ENCODE results near the gene ATP13A3.

ATP13A3 gene

GRCh38 chr3:194384156-194384555 is 102.6 kb downstream of the ATP13A3 start:
- H3K4me1 ChIP-seq (ENCODE audit: control extremely low read depth in 1 of 4, control insufficient read depth in 4 of 4, insufficient read depth in 4 of 4, low read length in 3 of 4): no peaks in the 10 kb centered on the region
- H3K4me3 ChIP-seq (ENCODE audit: control insufficient read depth in 1 of 7, extremely low read depth in 1 of 7, insufficient read depth in 4 of 7, low read depth in 2 of 7, low read length in 6 of 7): no peak overlapping the region
- 79% methylated on average over 6 of the region's 6 CpGs for WGBS (ENCODE audit: insufficient coverage)
- H3K9me3 ChIP-seq (ENCODE audit: control extremely low read depth in 1 of 5, control insufficient read depth in 4 of 5, insufficient read depth in 2 of 5, low read depth in 1 of 5, low read length in 4 of 5): no peaks in the 10 kb centered on the region
- H3K36me3 ChIP-seq (ENCODE audit: control insufficient read depth in 4 of 4, insufficient read depth in 4 of 4, low read length in 3 of 4): no peaks in the 10 kb centered on the region
- no peak for DNase-seq
- CTCF ChIA-PET: no interaction called here
- no peak overlapping the region for H3K27ac ChIP-seq (ENCODE audit: insufficient read depth in 1 of 2, low read depth in 1 of 2, low read length in 2 of 2, poor library complexity in 1 of 2, severe bottlenecking in 2 of 2)
- POLR2A ChIA-PET: no interaction called here
- peaks cover 0 to 17% (median 9%) of the 10 kb centered on the region in 5 experiments for H3K27me3 ChIP-seq (replicated peaks in 2 of 5; ENCODE audit: control insufficient read depth in 4 of 5, insufficient read depth in 5 of 5, low read length in 4 of 5)

- ChIA-PET CTCF (interaction anchor here (0.8 to 2.0 kb wide), 3 partner anchors 14 to 38 kb away, joined by 3 to 5 read pairs (median 5); no protein-coding TSS in a partner anchor), POLR2A (no interaction called here)
- DNase-seq: no peak
- WGBS (ENCODE audit: insufficient coverage): 91% methylated on average over 12 of the region's 14 CpGs
- no peaks in the 10 kb centered on the region for H3K36me3 ChIP-seq (ENCODE audit: control insufficient read depth in 4 of 4, insufficient read depth in 4 of 4, low read length in 3 of 4)
- H3K27me3 ChIP-seq (replicated peaks in 2 of 5; ENCODE audit: control insufficient read depth in 4 of 5, insufficient read depth in 5 of 5, low read length in 4 of 5): peaks cover 0 to 20% (median 9%) of the 10 kb centered on the region in 5 experiments
- H3K4me1 ChIP-seq (ENCODE audit: control extremely low read depth in 1 of 4, control insufficient read depth in 4 of 4, insufficient read depth in 4 of 4, low read length in 3 of 4): no peaks in the 10 kb centered on the region
- no peak overlapping the region for H3K27ac ChIP-seq (ENCODE audit: insufficient read depth in 1 of 2, low read depth in 1 of 2, low read length in 2 of 2, poor library complexity in 1 of 2, severe bottlenecking in 2 of 2)
- H3K4me3 ChIP-seq (ENCODE audit: control insufficient read depth in 1 of 7, extremely low read depth in 1 of 7, insufficient read depth in 4 of 7, low read depth in 2 of 7, low read length in 6 of 7): no peak overlapping the region
- H3K9me3 ChIP-seq (ENCODE audit: control extremely low read depth in 1 of 5, control insufficient read depth in 4 of 5, insufficient read depth in 2 of 5, low read depth in 1 of 5, low read length in 4 of 5): no peaks in the 10 kb centered on the region
These were observed 103.4 kb downstream of the ATP13A3 start for GRCh38 chr3:194383276-194383940.

GRCh38 chr3:194382892-194383223 is 103.9 kb downstream of the ATP13A3 start:
- Histone ChIP-seq H3K9me3 (ENCODE audit: control extremely low read depth in 1 of 5, control insufficient read depth in 4 of 5, insufficient read depth in 2 of 5, low read depth in 1 of 5, low read length in 4 of 5) (no peaks in the 10 kb centered on the region), H3K4me3 (ENCODE audit: control insufficient read depth in 1 of 7, extremely low read depth in 1 of 7, insufficient read depth in 4 of 7, low read depth in 2 of 7, low read length in 6 of 7) (no peak overlapping the region), H3K36me3 (ENCODE audit: control insufficient read depth in 4 of 4, insufficient read depth in 4 of 4, low read length in 3 of 4) (no peaks in the 10 kb centered on the region), H3K4me1 (ENCODE audit: control extremely low read depth in 1 of 4, control insufficient read depth in 4 of 4, insufficient read depth in 4 of 4, low read length in 3 of 4) (no peaks in the 10 kb centered on the region), H3K27ac (ENCODE audit: insufficient read depth in 1 of 2, low read depth in 1 of 2, low read length in 2 of 2, poor library complexity in 1 of 2, severe bottlenecking in 2 of 2) (no peak overlapping the region), H3K27me3 (replicated peaks in 2 of 5; ENCODE audit: control insufficient read depth in 4 of 5, insufficient read depth in 5 of 5, low read length in 4 of 5) (peaks cover 0 to 23% (median 9%) of the 10 kb centered on the region in 5 experiments)
- POLR2A ChIA-PET: no interaction called here
- 70% methylated on average over 9 of the region's 9 CpGs for WGBS (ENCODE audit: insufficient coverage)
- DNase-seq: no peak
- CTCF ChIA-PET: interaction anchor here (0.8 to 2.0 kb wide), 3 partner anchors 15 to 37 kb away, joined by 3 to 5 read pairs (median 5); no protein-coding TSS in a partner anchor

GRCh38 chr3:194382196-194382891 is 104.5 kb downstream of the ATP13A3 start:
- no peaks in the 10 kb centered on the region for H3K4me1 ChIP-seq (ENCODE audit: control extremely low read depth in 1 of 4, control insufficient read depth in 4 of 4, insufficient read depth in 4 of 4, low read length in 3 of 4)
- 88% methylated on average over 20 of the region's 20 CpGs for WGBS (ENCODE audit: insufficient coverage)
- POLR2A ChIA-PET: no interaction called here
- no peak overlapping the region for H3K27ac ChIP-seq (ENCODE audit: insufficient read depth in 1 of 2, low read depth in 1 of 2, low read length in 2 of 2, poor library complexity in 1 of 2, severe bottlenecking in 2 of 2)
- no peaks in the 10 kb centered on the region for H3K9me3 ChIP-seq (ENCODE audit: control extremely low read depth in 1 of 5, control insufficient read depth in 4 of 5, insufficient read depth in 2 of 5, low read depth in 1 of 5, low read length in 4 of 5)
- CTCF ChIA-PET: interaction anchor here (2.0 kb wide), 2 partner anchors 15 to 37 kb away, joined by 5 read pairs; no protein-coding TSS in a partner anchor
- no peaks in the 10 kb centered on the region for H3K36me3 ChIP-seq (ENCODE audit: control insufficient read depth in 4 of 4, insufficient read depth in 4 of 4, low read length in 3 of 4)
- peaks cover 0 to 23% (median 9%) of the 10 kb centered on the region in 5 experiments for H3K27me3 ChIP-seq (replicated peaks in 2 of 5; ENCODE audit: control insufficient read depth in 4 of 5, insufficient read depth in 5 of 5, low read length in 4 of 5)
- no peak for DNase-seq
- H3K4me3 ChIP-seq (ENCODE audit: control insufficient read depth in 1 of 7, extremely low read depth in 1 of 7, insufficient read depth in 4 of 7, low read depth in 2 of 7, low read length in 6 of 7): no peak overlapping the region

GRCh38 chr3:194381460-194381875 is 105.3 kb downstream of the ATP13A3 start:
- Histone ChIP-seq H3K9me3 (ENCODE audit: control extremely low read depth in 1 of 5, control insufficient read depth in 4 of 5, insufficient read depth in 2 of 5, low read depth in 1 of 5, low read length in 4 of 5) (no peaks in the 10 kb centered on the region), H3K4me3 (ENCODE audit: control insufficient read depth in 1 of 7, extremely low read depth in 1 of 7, insufficient read depth in 4 of 7, low read depth in 2 of 7, low read length in 6 of 7) (no peak overlapping the region), H3K4me1 (ENCODE audit: control extremely low read depth in 1 of 4, control insufficient read depth in 4 of 4, insufficient read depth in 4 of 4, low read length in 3 of 4) (no peaks in the 10 kb centered on the region), H3K27ac (ENCODE audit: insufficient read depth in 1 of 2, low read depth in 1 of 2, low read length in 2 of 2, poor library complexity in 1 of 2, severe bottlenecking in 2 of 2) (no peak overlapping the region), H3K27me3 (replicated peaks in 2 of 5; ENCODE audit: control insufficient read depth in 4 of 5, insufficient read depth in 5 of 5, low read length in 4 of 5) (peaks cover 0 to 23% (median 9%) of the 10 kb centered on the region in 5 experiments), H3K36me3 (ENCODE audit: control insufficient read depth in 4 of 4, insufficient read depth in 4 of 4, low read length in 3 of 4) (no peaks in the 10 kb centered on the region)
- ChIA-PET POLR2A (no interaction called here), CTCF (interaction anchor here (1.3 to 2.0 kb wide), 2 partner anchors 8 to 36 kb away, joined by 3 to 5 read pairs; no protein-coding TSS in a partner anchor)
- 80% methylated on average over 14 of the region's 17 CpGs for WGBS (ENCODE audit: insufficient coverage)
- DNase-seq: no peak

- H3K36me3 ChIP-seq (ENCODE audit: control insufficient read depth in 4 of 4, insufficient read depth in 4 of 4, low read length in 3 of 4): no peaks in the 10 kb centered on the region
- POLR2A ChIA-PET: no interaction called here
- CTCF ChIA-PET: interaction anchor here (1.3 kb wide), 1 partner anchor 9 kb away, joined by 3 read pairs; no protein-coding TSS in a partner anchor
- no peak for DNase-seq
- H3K4me3 ChIP-seq (ENCODE audit: control insufficient read depth in 1 of 7, extremely low read depth in 1 of 7, insufficient read depth in 4 of 7, low read depth in 2 of 7, low read length in 6 of 7): no peak overlapping the region
- H3K27ac ChIP-seq (ENCODE audit: insufficient read depth in 1 of 2, low read depth in 1 of 2, low read length in 2 of 2, poor library complexity in 1 of 2, severe bottlenecking in 2 of 2): no peak overlapping the region
- WGBS (ENCODE audit: insufficient coverage): 95% methylated on average over 6 of the region's 7 CpGs
- no peaks in the 10 kb centered on the region for H3K9me3 ChIP-seq (ENCODE audit: control extremely low read depth in 1 of 5, control insufficient read depth in 4 of 5, insufficient read depth in 2 of 5, low read depth in 1 of 5, low read length in 4 of 5)
- peaks cover 0 to 23% (median 10%) of the 10 kb centered on the region in 5 experiments for H3K27me3 ChIP-seq (replicated peaks in 2 of 5; ENCODE audit: control insufficient read depth in 4 of 5, insufficient read depth in 5 of 5, low read length in 4 of 5)
- no peaks in the 10 kb centered on the region for H3K4me1 ChIP-seq (ENCODE audit: control extremely low read depth in 1 of 4, control insufficient read depth in 4 of 4, insufficient read depth in 4 of 4, low read length in 3 of 4)
These were observed 106.5 kb downstream of the ATP13A3 start for GRCh38 chr3:194380326-194380725.

- CTCF ChIA-PET: interaction anchor here (1.0 to 2.5 kb wide), 2 partner anchors 8 to 45 kb away, joined by 3 to 7 read pairs; no protein-coding TSS in a partner anchor
- POLR2A ChIA-PET: no interaction called here
- H3K27ac ChIP-seq (ENCODE audit: insufficient read depth in 1 of 2, low read depth in 1 of 2, low read length in 2 of 2, poor library complexity in 1 of 2, severe bottlenecking in 2 of 2): no peak overlapping the region
These were observed 107.2 kb downstream of the ATP13A3 start for GRCh38 chr3:194379651-194380050.

More at GRCh38 chr3:194379651-194380050, 107.2 kb downstream of the ATP13A3 start:
- peaks cover 0 to 20% (median 10%) of the 10 kb centered on the region in 5 experiments for H3K27me3 ChIP-seq (replicated peaks in 2 of 5; ENCODE audit: control insufficient read depth in 4 of 5, insufficient read depth in 5 of 5, low read length in 4 of 5)
- H3K9me3 ChIP-seq (ENCODE audit: control extremely low read depth in 1 of 5, control insufficient read depth in 4 of 5, insufficient read depth in 2 of 5, low read depth in 1 of 5, low read length in 4 of 5): no peaks in the 10 kb centered on the region
- H3K4me1 ChIP-seq (ENCODE audit: control extremely low read depth in 1 of 4, control insufficient read depth in 4 of 4, insufficient read depth in 4 of 4, low read length in 3 of 4): no peaks in the 10 kb centered on the region
- H3K36me3 ChIP-seq (ENCODE audit: control insufficient read depth in 4 of 4, insufficient read depth in 4 of 4, low read length in 3 of 4): no peaks in the 10 kb centered on the region
- DNase-seq: no peak
- H3K4me3 ChIP-seq (ENCODE audit: control insufficient read depth in 1 of 7, extremely low read depth in 1 of 7, insufficient read depth in 4 of 7, low read depth in 2 of 7, low read length in 6 of 7): no peak overlapping the region
- WGBS (ENCODE audit: insufficient coverage): 92% methylated on average over 7 of the region's 9 CpGs

Measured in common myeloid progenitor, CD34-positive (primary cell).